ENCODE results near the gene TBX4.

- TF ChIP-seq, protein P1, sequence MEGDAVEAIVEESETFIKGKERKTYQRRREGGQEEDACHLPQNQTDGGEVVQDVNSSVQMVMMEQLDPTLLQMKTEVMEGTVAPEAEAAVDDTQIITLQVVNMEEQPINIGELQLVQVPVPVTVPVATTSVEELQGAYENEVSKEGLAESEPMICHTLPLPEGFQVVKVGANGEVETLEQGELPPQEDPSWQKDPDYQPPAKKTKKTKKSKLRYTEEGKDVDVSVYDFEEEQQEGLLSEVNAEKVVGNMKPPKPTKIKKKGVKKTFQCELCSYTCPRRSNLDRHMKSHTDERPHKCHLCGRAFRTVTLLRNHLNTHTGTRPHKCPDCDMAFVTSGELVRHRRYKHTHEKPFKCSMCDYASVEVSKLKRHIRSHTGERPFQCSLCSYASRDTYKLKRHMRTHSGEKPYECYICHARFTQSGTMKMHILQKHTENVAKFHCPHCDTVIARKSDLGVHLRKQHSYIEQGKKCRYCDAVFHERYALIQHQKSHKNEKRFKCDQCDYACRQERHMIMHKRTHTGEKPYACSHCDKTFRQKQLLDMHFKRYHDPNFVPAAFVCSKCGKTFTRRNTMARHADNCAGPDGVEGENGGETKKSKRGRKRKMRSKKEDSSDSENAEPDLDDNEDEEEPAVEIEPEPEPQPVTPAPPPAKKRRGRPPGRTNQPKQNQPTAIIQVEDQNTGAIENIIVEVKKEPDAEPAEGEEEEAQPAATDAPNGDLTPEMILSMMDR (IDR thresholded peaks at IDR 0.05) = no peak
- TF ChIP-seq ZFX (IDR thresholded peaks at IDR 0.05; ENCODE audit: borderline replicate concordance) = no peak
These were observed 29.4 kb upstream of the TBX4 start for GRCh38 chr17:61422869-61423268.

All from 22Rv1 (cell line).